ENCODE results near the gene AP4M1.
A peak's percentile ranks its signal among the peaks of the same experiment; 100 is the strongest.

The AP4M1 gene

GRCh38 chr7:100091411-100092181, 9.8 kb upstream of the AP4M1 start:
- ChIA-PET CTCF (no interaction called here), POLR2A (interaction anchor here (1.0 to 3.9 kb wide), 5 partner anchors 10 to 172 kb away, joined by 3 to 100 read pairs (median 4); partner anchors contain the start of genes AP4M1 and MCM7)
- DNase-seq (ENCODE audit: extremely low spot score): no peak
- TF ChIP-seq LEF1 (IDR thresholded peaks at IDR 0.05; ENCODE audit: borderline replicate concordance): no peak
- 0 out of 2 replicates have a peak, but pooled peaks have one; percentile 15 for TF ChIP-seq L3MBTL2 (conservative IDR thresholded peaks at IDR 0.05)

GRCh38 chr7:100093054-100093453, 8.4 kb upstream of the AP4M1 start:
- no peak for DNase-seq (ENCODE audit: extremely low spot score)
- ChIA-PET POLR2A (interaction anchor here (0.6 to 2.3 kb wide), 5 partner anchors 9 to 78 kb away, joined by 3 to 38 read pairs (median 3); partner anchors contain the start of genes AP4M1, MCM7 and ZKSCAN1), CTCF (no interaction called here)
- TF ChIP-seq ELF4 (IDR thresholded peaks at IDR 0.05): peak; percentile 23; the same call in 1 of the 2 replicates
- TF ChIP-seq FOXM1 (IDR thresholded peaks at IDR 0.05; ENCODE audit: borderline replicate concordance): no peak

- CTCF ChIA-PET: no interaction called here
- no peak for DNase-seq (ENCODE audit: extremely low spot score)
Measured at GRCh38 chr7:100093498-100093897, 7.9 kb upstream of the AP4M1 start.

GRCh38 chr7:100093925-100094486, 7.4 kb upstream of the AP4M1 start:
- ChIA-PET CTCF (no interaction called here), POLR2A (interaction anchor here (1.2 to 2.3 kb wide), 2 partner anchors 8 to 10 kb away, joined by 3 to 38 read pairs; partner anchors contain the start of genes AP4M1 and MCM7)
- DNase-seq (ENCODE audit: extremely low spot score): no peak
- TF ChIP-seq TARDBP (IDR thresholded peaks at IDR 0.05) (no peak), ELF4 (IDR thresholded peaks at IDR 0.05) (no peak), FOXK2 (IDR thresholded peaks at IDR 0.05) (no peak), NFRKB (IDR thresholded peaks at IDR 0.05) (no peak), SUZ12 (IDR thresholded peaks at IDR 0.05) (no peak), SP1 (IDR thresholded peaks at IDR 0.05) (no peak), HDGF (IDR thresholded peaks at IDR 0.05; ENCODE audit: borderline replicate concordance) (no peak)

More at GRCh38 chr7:100093498-100093897, 7.9 kb upstream of the AP4M1 start:
- POLR2A ChIA-PET: interaction anchor here (1.0 to 2.3 kb wide), 3 partner anchors 8 to 18 kb away, joined by 3 to 38 read pairs (median 3); partner anchors contain the start of genes AP4M1 and MCM7
- TF ChIP-seq FOXM1 (IDR thresholded peaks at IDR 0.05; ENCODE audit: borderline replicate concordance) (no peak), SP1 (IDR thresholded peaks at IDR 0.05) (no peak), LEF1 (IDR thresholded peaks at IDR 0.05; ENCODE audit: borderline replicate concordance) (no peak)

GRCh38 chr7:100095289-100095688, 6.2 kb upstream of the AP4M1 start:
- DNase-seq (ENCODE audit: extremely low spot score): no peak
- no peak for TF ChIP-seq ARNT (IDR thresholded peaks at IDR 0.05)
- TF ChIP-seq ELF4 (IDR thresholded peaks at IDR 0.05): no peak
- TF ChIP-seq HDGF (IDR thresholded peaks at IDR 0.05; ENCODE audit: borderline replicate concordance): no peak
- TF ChIP-seq FOXK2 (IDR thresholded peaks at IDR 0.05): no peak
- no peak for TF ChIP-seq CTBP1 (IDR thresholded peaks at IDR 0.05; ENCODE audit: borderline replicate concordance)
- no peak for TF ChIP-seq PKNOX1 (IDR thresholded peaks at IDR 0.05)
- no peak for TF ChIP-seq LEF1 (IDR thresholded peaks at IDR 0.05; ENCODE audit: borderline replicate concordance)
- no peak for TF ChIP-seq NFRKB (IDR thresholded peaks at IDR 0.05)
- no peak for TF ChIP-seq L3MBTL2 (conservative IDR thresholded peaks at IDR 0.05)
- TF ChIP-seq BHLHE40 (IDR thresholded peaks at IDR 0.05; ENCODE audit: borderline replicate concordance): no peak
- no peak for TF ChIP-seq SUZ12 (IDR thresholded peaks at IDR 0.05)
- no peak for TF ChIP-seq TARDBP (IDR thresholded peaks at IDR 0.05)
- no peak for TF ChIP-seq ZNF384 (IDR thresholded peaks at IDR 0.05)
- TF ChIP-seq FOXA1 (IDR thresholded peaks at IDR 0.05): no peak
- no peak for TF ChIP-seq FOXM1 (IDR thresholded peaks at IDR 0.05; ENCODE audit: borderline replicate concordance)
- TF ChIP-seq SP1 (IDR thresholded peaks at IDR 0.05): no peak
- ChIA-PET POLR2A (interaction anchor here (1.1 to 1.3 kb wide), 3 partner anchors 11 to 54 kb away, joined by 3 to 4 read pairs (median 3); partner anchors contain the start of gene LAMTOR4), CTCF (no interaction called here)

- no peak for TF ChIP-seq TARDBP (IDR thresholded peaks at IDR 0.05)
- no peak for TF ChIP-seq LEF1 (IDR thresholded peaks at IDR 0.05; ENCODE audit: borderline replicate concordance)
- POLR2A ChIA-PET: interaction anchor here (1.1 to 1.3 kb wide), 3 partner anchors 10 to 53 kb away, joined by 3 to 4 read pairs (median 3); partner anchors contain the start of gene LAMTOR4
- DNase-seq (ENCODE audit: extremely low spot score): no peak
- CTCF ChIA-PET: no interaction called here
Measured at GRCh38 chr7:100095704-100096103, 5.7 kb upstream of the AP4M1 start.

- ChIA-PET POLR2A (interaction anchor here (4.9 kb wide), 1 partner anchor 9 kb away, joined by 100 read pairs; the partner anchor contains the start of gene COPS6), CTCF (no interaction called here)
- DNase-seq (ENCODE audit: extremely low spot score): no peak
- TF ChIP-seq SP1 (IDR thresholded peaks at IDR 0.05): no peak
- TF ChIP-seq ELF4 (IDR thresholded peaks at IDR 0.05): no peak
- no peak for TF ChIP-seq BHLHE40 (IDR thresholded peaks at IDR 0.05; ENCODE audit: borderline replicate concordance)
- no peak for TF ChIP-seq LEF1 (IDR thresholded peaks at IDR 0.05; ENCODE audit: borderline replicate concordance)
- no peak for TF ChIP-seq SUZ12 (IDR thresholded peaks at IDR 0.05)
- TF ChIP-seq FOXK2 (IDR thresholded peaks at IDR 0.05): no peak
- TF ChIP-seq L3MBTL2 (conservative IDR thresholded peaks at IDR 0.05): no peak
- no peak for TF ChIP-seq HDGF (IDR thresholded peaks at IDR 0.05; ENCODE audit: borderline replicate concordance)
- TF ChIP-seq ZNF384 (IDR thresholded peaks at IDR 0.05): no peak
- TF ChIP-seq NFRKB (IDR thresholded peaks at IDR 0.05): no peak
Measured at GRCh38 chr7:100098913-100099312, 2.5 kb upstream of the AP4M1 start.

Measured in HEK293T (cell line).